Body of pancreas (tissue), 4 donors: ENCODE data around the gene MAP2K5. TPM values are rescaled to one million over a fixed set of nuclear protein-coding genes. Genes with fewer than 3 reads are reported as not detected.

Source experiments
- ATAC-seq: fragments of 150-250 bp; one replicate; pipeline ENCODE4 v1.9.1; 2016
- DNase-seq, 4 donors: peaks; one replicate each; pipeline ENCODE4 v3.0.0-alpha.2; 2019
- H3K27ac ChIP-seq, 4 donors: fragments of 200-600 bp; sonication (generic); 1 replicate in 3 of 4; 2 replicates in 1 of 4; pipeline versions ENCODE4 v1.5.1 to v1.6.1; 2016 to 2019; ENCODE audit warnings: mild to moderate bottlenecking in 1 of 4, mixed read lengths in 1 of 4, moderate library complexity in 1 of 4
- H3K27me3 ChIP-seq, 2 donors: fragments of 200-600 bp; sonication (generic); one replicate each; pipeline ENCODE4 v1.6.0; 2016; ENCODE audit warnings: mild to moderate bottlenecking in 1 of 2
- H3K36me3 ChIP-seq, 2 donors: fragments of 200-600 bp; sonication (generic); replicated peaks in 1 of 2; 2 replicates each; pipeline ENCODE4 v1.5.1; 2016; ENCODE audit warnings: low read depth in 2 of 2; ENCODE audit not compliant: insufficient read depth in 1 of 2
- H3K4me1 ChIP-seq: fragments of 200-600 bp; sonication (generic); one replicate; pipeline ENCODE4 v1.6.0; 2016
- H3K4me3 ChIP-seq, 2 donors: fragments of 200-600 bp; sonication (generic); 1 replicate in 1 of 2; 2 replicates in 1 of 2; pipeline ENCODE4 v1.5.1; 2016 to 2019
- H3K9me3 ChIP-seq, 3 donors: fragments of 200-600 bp; sonication (generic); 1 replicate in 2 of 3; 2 replicates in 1 of 3; pipeline ENCODE4 v1.5.1; 2016
- CTCF ChIP-seq, 7 experiments: fragments of 450-650 bp in 4 of 7; fragments of 200-600 bp in 3 of 7; sonication (generic) in 3 of 7; IDR thresholded peaks; one replicate each; pipeline ENCODE4 v1.5.1; 2016 to 2019; ENCODE audit warnings: antibody characterized with exemption in 7 of 7
- POLR2A ChIP-seq, 3 donors: fragments of 450-650 bp; IDR thresholded peaks; one replicate each; pipeline ENCODE4 v1.6.1; 2016; ENCODE audit warnings: antibody characterized with exemption in 3 of 3, mild to moderate bottlenecking in 2 of 3
- WGBS, 2 donors: methylation state at CpG; one replicate each; pipeline ENCODE4 v1.1.5; 2017; 5-methylcytosine and 5-hydroxymethylcytosine counted together
- intact Hi-C: fragments of 100-400 bp; cut with DNase I; formaldehyde crosslinking; loops from one replicate; pipeline ENCODE4 v1.15.1; 2023
- total RNA-seq, 2 donors: library from RNA; depleted of rRNA; stranded (reverse); fragments of >200 nt; gene quantifications; one replicate each; pipeline ENCODE4 v1.1.0, GENCODE V29; 2016

Gene MAP2K5
- total RNA-seq, 2 donors from 2014 or later = 2.6 to 10.9 TPM

GRCh38 chr15:67831363-67831762 is 288.9 kb downstream of the MAP2K5 start:
- H3K36me3 ChIP-seq = no peaks in the 10 kb centered on the region
- no peaks in the 10 kb centered on the region for H3K9me3 ChIP-seq
- DNase-seq (no peak), ATAC-seq (no peak)
- no peak overlapping the region for H3K27ac ChIP-seq
- peaks cover 65% of the 10 kb centered on the region for H3K4me1 ChIP-seq
- TF ChIP-seq POLR2A (IDR thresholded peaks at IDR 0.05) = no peak
- H3K27me3 ChIP-seq = peaks cover 0 to 77% of the 10 kb centered on the region in 2 donors
- intact Hi-C loops = loop anchor here (5.0 to 10.0 kb wide), 2 partner anchors 369 to 877 kb away; no protein-coding TSS in a partner anchor
- no peak overlapping the region for H3K4me3 ChIP-seq

GRCh38 chr15:67832031-67832551 is 289.6 kb downstream of the MAP2K5 start:
- peak in 2 of 7 experiments; percentile 13 to 16 for TF ChIP-seq CTCF (IDR thresholded peaks at IDR 0.05)
- no peak for TF ChIP-seq POLR2A (IDR thresholded peaks at IDR 0.05)
- Histone ChIP-seq H3K27me3 (peaks cover 0 to 69% of the 10 kb centered on the region in 2 donors), H3K4me3 (no peak overlapping the region), H3K27ac (no peak overlapping the region), H3K36me3 (no peaks in the 10 kb centered on the region), H3K9me3 (no peaks in the 10 kb centered on the region), H3K4me1 (peaks cover 60% of the 10 kb centered on the region)
- ATAC-seq (no peak), DNase-seq (no peak)
- intact Hi-C loops = loop anchor here (5.0 to 10.0 kb wide), 2 partner anchors 370 to 877 kb away; no protein-coding TSS in a partner anchor
- WGBS, 2 donors = 44 to 46% methylated on average over 9 of the region's 9 CpGs

GRCh38 chr15:67832897-67833709 is 290.6 kb downstream of the MAP2K5 start:
- no peak for TF ChIP-seq CTCF (IDR thresholded peaks at IDR 0.05)
- TF ChIP-seq POLR2A (IDR thresholded peaks at IDR 0.05) = no peak
- Histone ChIP-seq H3K4me3 (no peak overlapping the region), H3K9me3 (no peaks in the 10 kb centered on the region), H3K27ac (no peak overlapping the region), H3K4me1 (peaks cover 50% of the 10 kb centered on the region), H3K27me3 (peaks cover 0 to 59% of the 10 kb centered on the region in 2 donors), H3K36me3 (no peaks in the 10 kb centered on the region)
- ATAC-seq (no peak), DNase-seq (no peak)
- 13 to 17% methylated on average over 32 of the region's 32 CpGs for WGBS, 2 donors
- intact Hi-C loops = loop anchor here (5.0 to 10.0 kb wide), 2 partner anchors 371 to 878 kb away; no protein-coding TSS in a partner anchor

GRCh38 chr15:67833710-67834511 is 291.4 kb downstream of the MAP2K5 start:
- Histone ChIP-seq H3K4me1 (peaks cover 44% of the 10 kb centered on the region), H3K27me3 (peaks cover 0 to 51% of the 10 kb centered on the region in 2 donors), H3K27ac (no peak overlapping the region), H3K4me3 (no peak overlapping the region), H3K36me3 (no peaks in the 10 kb centered on the region), H3K9me3 (no peaks in the 10 kb centered on the region)
- DNase-seq (peak in 2 of 4 donors; percentile 40 to 52), ATAC-seq (peak; percentile 37)
- intact Hi-C loops = loop anchor here (5.0 to 10.0 kb wide), 2 partner anchors 372 to 879 kb away; no protein-coding TSS in a partner anchor
- WGBS, 2 donors = 2 to 4% methylated on average over 23 to 44 of the region's 44 CpGs
- no peak for TF ChIP-seq POLR2A (IDR thresholded peaks at IDR 0.05)
- peak; percentile 21 to 54 (median 40) for TF ChIP-seq CTCF (IDR thresholded peaks at IDR 0.05)
